GM12878 (cell line): ENCODE data around the gene SNED1. TPM values are rescaled to one million over a fixed set of nuclear protein-coding genes. Genes with fewer than 3 reads are reported as not detected.

Experiments used
- ATAC-seq: fragments of 200-7000 bp; cut with Tn5 transposase; 3 replicates; pipeline ENCODE4 v1.9.1; 2020; ENCODE audit warnings: mild to moderate bottlenecking, moderate library complexity
- BruUV-seq: library from RNA; stranded (reverse); fragments of 400-500 nt; replicated peaks from 2 replicates; lab custom pipeline; 2021; lab: Mats Ljungman, UMichigan
- CTCF ChIA-PET: fragments of 300-600 bp; sonication (Branson Sonifier 250); formaldehyde crosslinking; extraction: SDS; loops from one replicate; lab custom pipeline; 2021; ENCODE audit warnings: inconsistent platforms; lab: Yijun Ruan, JAX
- POLR2A ChIA-PET: fragments of 350-600 bp; formaldehyde crosslinking; extraction: SDS; loops from one replicate; lab custom pipeline; 2021; ENCODE audit warnings: inconsistent platforms; lab: Charles Lee
- RAD21 ChIA-PET: fragments of 300-600 bp; sonication (Branson Sonifier 250); formaldehyde crosslinking; loops from one replicate; lab custom pipeline; 2023; ENCODE audit warnings: antibody characterized with exemption; ENCODE audit not compliant: unreplicated experiment; lab: Charles Lee
- SMC1A ChIA-PET: fragments of 300-600 bp; sonication (Branson Sonifier 250); formaldehyde crosslinking; loops from one replicate; lab custom pipeline; 2023; ENCODE audit not compliant: unreplicated experiment, uncharacterized antibody; lab: Charles Lee
- DNase-seq: peaks from one replicate; pipeline ENCODE4 v3.0.0-alpha.2; 2011; ENCODE audit warnings: low read depth, low spot score
- FAIRE-seq: peaks from 3 replicates; lab custom pipeline; 2011; peaks lifted over from hg19 to GRCh38; lab: Jason Lieb, UNC
- H2AFZ ChIP-seq: 2 replicates; pipeline ENCODE4 v1.6.0; 2011; ENCODE audit warnings: low read depth, low read length, control low read depth; ENCODE audit not compliant: control insufficient read depth
- H3K27ac ChIP-seq: 2 replicates; pipeline ENCODE4 v1.5.1; 2011; ENCODE audit warnings: control low read depth; ENCODE audit not compliant: control insufficient read depth, insufficient read depth
- H3K27me3 ChIP-seq, 2 experiments: replicated peaks in 1 of 2; 2 replicates each; pipeline versions ENCODE4 v1.6.0 to v1.6.1; 2011; ENCODE audit warnings: low read length in 1 of 2; ENCODE audit not compliant: control insufficient read depth in 2 of 2, insufficient read depth in 2 of 2
- H3K36me3 ChIP-seq, 2 experiments: 2 replicates each; pipeline ENCODE4 v1.5.1; 2011; ENCODE audit warnings: low read length in 1 of 2; ENCODE audit not compliant: control insufficient read depth in 2 of 2, insufficient read depth in 2 of 2
- H3K4me1 ChIP-seq: 2 replicates; pipeline ENCODE4 v1.6.1; 2011; ENCODE audit warnings: mild to moderate bottlenecking, low read length, moderate library complexity, mixed read lengths; ENCODE audit not compliant: control insufficient read depth, insufficient read depth
- H3K4me2 ChIP-seq: 2 replicates; pipeline ENCODE4 v1.6.0; 2011; ENCODE audit warnings: control low read depth; ENCODE audit not compliant: control insufficient read depth, insufficient read depth
- H3K4me3 ChIP-seq: fragments of 200-600 bp; sonication (generic); 2 replicates; pipeline ENCODE4 v1.5.1; 2016
- H3K79me2 ChIP-seq: 2 replicates; pipeline ENCODE4 v1.6.0; 2011; ENCODE audit warnings: low read length; ENCODE audit not compliant: control insufficient read depth, insufficient read depth
- H3K9ac ChIP-seq: 2 replicates; pipeline ENCODE4 v1.8.0; 2011; ENCODE audit warnings: low read length, control low read depth, mixed read lengths; ENCODE audit not compliant: control insufficient read depth, insufficient read depth
- H3K9me3 ChIP-seq: replicated peaks from 3 replicates; pipeline ENCODE4 v1.5.1; 2011; ENCODE audit warnings: mild to moderate bottlenecking, low read length; ENCODE audit not compliant: control insufficient read depth, insufficient read depth
- H4K20me1 ChIP-seq: 2 replicates; pipeline ENCODE4 v1.6.0; 2011; ENCODE audit not compliant: control insufficient read depth, insufficient read depth
- IKZF2 ChIP-seq, 2 experiments: fragments of 450-650 bp; IDR thresholded peaks; 2 replicates each; pipeline ENCODE4 v1.6.1; 2017; ENCODE audit warnings: mild to moderate bottlenecking in 2 of 2, moderate library complexity in 2 of 2
- KAT2A ChIP-seq: conservative IDR thresholded peaks from 2 replicates; pipeline ENCODE4 v1.6.1; 2011; ENCODE audit warnings: low read depth, low read length; ENCODE audit not compliant: control insufficient read depth
- RAD21 ChIP-seq: IDR thresholded peaks from 2 replicates; pipeline ENCODE4 v1.6.1; 2011; ENCODE audit warnings: mild to moderate bottlenecking, low read depth, low read length, moderate library complexity; ENCODE audit not compliant: insufficient read depth
- WGBS: methylation state at CpG from one replicate; pipeline ENCODE4 v1.1.6; 2016; ENCODE audit warnings: low lambda C conversion rate; ENCODE audit not compliant: insufficient replicate concordance, insufficient coverage; ENCODE audit errors: missing lambda C conversion rate; 5-methylcytosine and 5-hydroxymethylcytosine counted together
- in situ Hi-C: fragments of 300-500 bp; cut with MboI; formaldehyde crosslinking; loops from 9 replicates; pipeline ENCODE4 v1.14.3; 2018; ENCODE audit warnings: mixed read lengths
- intact Hi-C: fragments of 100-400 bp; cut with micrococcal nuclease; formaldehyde crosslinking; loops from one replicate; pipeline ENCODE4 v1.14.2; 2022; ENCODE audit not compliant: unreplicated experiment
- polyA plus RNA-seq, 11 experiments: library from polyadenylated mRNA; depleted of rRNA in 4 of 11; unstranded in 6 of 11; stranded (reverse) in 5 of 11; fragments of >200 nt; fragmentation: Nextera tagmentation in 4 of 11; fragmentation: Illumina TruSeq in 1 of 11; extraction: Ambion mirVana in 4 of 11; extraction: Trizol in 1 of 11; gene quantifications; 1 replicate in 1 of 11; 2 replicates in 10 of 11; pipeline versions ENCODE4 v1.2.1 to v1.2.3, GENCODE V29; 2011 to 2016; ENCODE audit warnings: inconsistent platforms in 2 of 11, missing spikeins in 2 of 11, low read depth in 1 of 11
- total RNA-seq, 4 experiments: library from RNA; depleted of rRNA in 3 of 4; stranded (reverse); fragments of >200 nt in 3 of 4; fragmentation: Illumina TruSeq in 1 of 4; extraction: Trizol in 1 of 4; gene quantifications; 2 replicates each; pipeline versions ENCODE4 v1.2.1 to v1.2.3, GENCODE V29; 2013 to 2021
- TF ChIP-seq, protein P1 (sequence below): fragments of 450-650 bp; formaldehyde crosslinking; IDR thresholded peaks from 2 replicates; pipeline ENCODE4 v1.4.0; 2022; ENCODE audit warnings: mild to moderate bottlenecking, moderate library complexity
- TF ChIP-seq, protein P2 (sequence below): fragments of 450-650 bp; IDR thresholded peaks from 2 replicates; pipeline ENCODE4 v1.6.1; 2017; ENCODE audit warnings: mild to moderate bottlenecking, moderate library complexity
- TF ChIP-seq, protein P3 (sequence below), 3 experiments: IDR thresholded peaks in 2 of 3; conservative IDR thresholded peaks in 1 of 3; 2 replicates each; pipeline ENCODE4 v1.5.1; 2011; ENCODE audit warnings: low read depth in 3 of 3, low read length in 3 of 3, mild to moderate bottlenecking in 3 of 3, control low read depth in 2 of 3, moderate library complexity in 2 of 3, inconsistent platforms in 1 of 3, mixed read lengths in 1 of 3; ENCODE audit not compliant: control insufficient read depth in 2 of 3, insufficient read depth in 1 of 3; ENCODE audit errors: extremely low read depth in 1 of 3

SNED1 gene
- total and polyA plus RNA-seq, 10 of the 15 experiments (the other 5 are each of a cell fraction or from before 2014, with no cell fraction given) = 0.05 to 8.4 (median 3.0) TPM

DNA sequence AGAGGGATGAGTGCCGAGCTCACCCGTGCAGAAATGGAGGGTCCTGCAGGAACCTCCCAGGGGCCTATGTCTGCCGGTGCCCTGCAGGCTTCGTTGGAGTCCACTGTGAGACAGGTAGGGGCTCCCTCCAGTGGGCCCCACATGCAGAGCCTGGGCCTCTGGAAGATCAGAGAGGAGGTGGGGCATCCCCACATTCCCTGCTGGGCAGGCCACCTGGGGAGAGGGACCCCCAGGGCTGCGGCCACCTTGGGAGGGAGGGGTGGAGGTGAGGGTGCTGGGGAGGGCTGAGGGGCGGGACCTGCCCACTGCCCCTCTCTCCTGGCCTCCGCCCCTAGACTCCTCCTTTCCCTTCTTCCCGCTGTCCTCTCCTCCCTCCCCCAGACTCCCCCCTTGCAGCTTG lies 65.2 kb downstream of the SNED1 start:
- RAD21 ChIA-PET = interaction anchor here (1.4 kb wide), 1 partner anchor 22 kb away, joined by 3 read pairs; no protein-coding TSS in a partner anchor
- 10% methylated on average over 6 of the region's 8 CpGs for WGBS
- ATAC-seq = peak; percentile 8
- POLR2A ChIA-PET = no interaction called here
- no peak for FAIRE-seq
- H3K9ac ChIP-seq = no peak overlapping the region
- no TSS peak for BruUV-seq
- H2AFZ ChIP-seq = peak overlapping the region; percentile 17; the same call in 1 of the 2 replicates
- H3K79me2 ChIP-seq = no peaks in the 10 kb centered on the region
- intact Hi-C loops (no loop called here), in situ Hi-C loops (no loop called here)
- no peaks in the 10 kb centered on the region for H3K4me1 ChIP-seq
- no peaks in the 10 kb centered on the region for H3K36me3 ChIP-seq
- TF ChIP-seq, protein P1, sequence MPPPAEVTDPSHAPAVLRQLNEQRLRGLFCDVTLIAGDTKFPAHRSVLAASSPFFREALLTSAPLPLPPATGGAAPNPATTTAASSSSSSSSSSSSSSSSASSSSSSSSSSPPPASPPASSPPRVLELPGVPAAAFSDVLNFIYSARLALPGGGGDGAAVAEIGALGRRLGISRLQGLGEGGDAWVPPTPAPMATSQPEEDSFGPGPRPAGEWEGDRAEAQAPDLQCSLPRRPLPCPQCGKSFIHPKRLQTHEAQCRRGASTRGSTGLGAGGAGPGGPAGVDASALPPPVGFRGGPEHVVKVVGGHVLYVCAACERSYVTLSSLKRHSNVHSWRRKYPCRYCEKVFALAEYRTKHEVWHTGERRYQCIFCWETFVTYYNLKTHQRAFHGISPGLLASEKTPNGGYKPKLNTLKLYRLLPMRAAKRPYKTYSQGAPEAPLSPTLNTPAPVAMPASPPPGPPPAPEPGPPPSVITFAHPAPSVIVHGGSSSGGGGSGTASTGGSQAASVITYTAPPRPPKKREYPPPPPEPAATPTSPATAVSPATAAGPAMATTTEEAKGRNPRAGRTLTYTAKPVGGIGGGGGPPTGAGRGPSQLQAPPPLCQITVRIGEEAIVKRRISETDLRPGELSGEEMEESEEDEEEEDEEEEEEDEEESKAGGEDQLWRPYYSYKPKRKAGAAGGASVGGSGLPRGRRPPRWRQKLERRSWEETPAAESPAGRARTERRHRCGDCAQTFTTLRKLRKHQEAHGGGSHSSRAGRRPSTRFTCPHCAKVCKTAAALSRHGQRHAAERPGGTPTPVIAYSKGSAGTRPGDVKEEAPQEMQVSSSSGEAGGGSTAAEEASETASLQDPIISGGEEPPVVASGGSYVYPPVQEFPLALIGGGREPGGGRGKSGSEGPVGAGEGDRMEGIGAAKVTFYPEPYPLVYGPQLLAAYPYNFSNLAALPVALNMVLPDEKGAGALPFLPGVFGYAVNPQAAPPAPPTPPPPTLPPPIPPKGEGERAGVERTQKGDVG = no peak
- TF ChIP-seq, protein P2, sequence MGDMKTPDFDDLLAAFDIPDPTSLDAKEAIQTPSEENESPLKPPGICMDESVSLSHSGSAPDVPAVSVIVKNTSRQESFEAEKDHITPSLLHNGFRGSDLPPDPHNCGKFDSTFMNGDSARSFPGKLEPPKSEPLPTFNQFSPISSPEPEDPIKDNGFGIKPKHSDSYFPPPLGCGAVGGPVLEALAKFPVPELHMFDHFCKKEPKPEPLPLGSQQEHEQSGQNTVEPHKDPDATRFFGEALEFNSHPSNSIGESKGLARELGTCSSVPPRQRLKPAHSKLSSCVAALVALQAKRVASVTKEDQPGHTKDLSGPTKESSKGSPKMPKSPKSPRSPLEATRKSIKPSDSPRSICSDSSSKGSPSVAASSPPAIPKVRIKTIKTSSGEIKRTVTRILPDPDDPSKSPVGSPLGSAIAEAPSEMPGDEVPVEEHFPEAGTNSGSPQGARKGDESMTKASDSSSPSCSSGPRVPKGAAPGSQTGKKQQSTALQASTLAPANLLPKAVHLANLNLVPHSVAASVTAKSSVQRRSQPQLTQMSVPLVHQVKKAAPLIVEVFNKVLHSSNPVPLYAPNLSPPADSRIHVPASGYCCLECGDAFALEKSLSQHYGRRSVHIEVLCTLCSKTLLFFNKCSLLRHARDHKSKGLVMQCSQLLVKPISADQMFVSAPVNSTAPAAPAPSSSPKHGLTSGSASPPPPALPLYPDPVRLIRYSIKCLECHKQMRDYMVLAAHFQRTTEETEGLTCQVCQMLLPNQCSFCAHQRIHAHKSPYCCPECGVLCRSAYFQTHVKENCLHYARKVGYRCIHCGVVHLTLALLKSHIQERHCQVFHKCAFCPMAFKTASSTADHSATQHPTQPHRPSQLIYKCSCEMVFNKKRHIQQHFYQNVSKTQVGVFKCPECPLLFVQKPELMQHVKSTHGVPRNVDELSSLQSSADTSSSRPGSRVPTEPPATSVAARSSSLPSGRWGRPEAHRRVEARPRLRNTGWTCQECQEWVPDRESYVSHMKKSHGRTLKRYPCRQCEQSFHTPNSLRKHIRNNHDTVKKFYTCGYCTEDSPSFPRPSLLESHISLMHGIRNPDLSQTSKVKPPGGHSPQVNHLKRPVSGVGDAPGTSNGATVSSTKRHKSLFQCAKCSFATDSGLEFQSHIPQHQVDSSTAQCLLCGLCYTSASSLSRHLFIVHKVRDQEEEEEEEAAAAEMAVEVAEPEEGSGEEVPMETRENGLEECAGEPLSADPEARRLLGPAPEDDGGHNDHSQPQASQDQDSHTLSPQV = no peak
- TF ChIP-seq RAD21 (peak; percentile 44), IKZF2 (IDR thresholded peaks at IDR 0.05) (no peak), KAT2A (no peak)
- TF ChIP-seq, protein P3, sequence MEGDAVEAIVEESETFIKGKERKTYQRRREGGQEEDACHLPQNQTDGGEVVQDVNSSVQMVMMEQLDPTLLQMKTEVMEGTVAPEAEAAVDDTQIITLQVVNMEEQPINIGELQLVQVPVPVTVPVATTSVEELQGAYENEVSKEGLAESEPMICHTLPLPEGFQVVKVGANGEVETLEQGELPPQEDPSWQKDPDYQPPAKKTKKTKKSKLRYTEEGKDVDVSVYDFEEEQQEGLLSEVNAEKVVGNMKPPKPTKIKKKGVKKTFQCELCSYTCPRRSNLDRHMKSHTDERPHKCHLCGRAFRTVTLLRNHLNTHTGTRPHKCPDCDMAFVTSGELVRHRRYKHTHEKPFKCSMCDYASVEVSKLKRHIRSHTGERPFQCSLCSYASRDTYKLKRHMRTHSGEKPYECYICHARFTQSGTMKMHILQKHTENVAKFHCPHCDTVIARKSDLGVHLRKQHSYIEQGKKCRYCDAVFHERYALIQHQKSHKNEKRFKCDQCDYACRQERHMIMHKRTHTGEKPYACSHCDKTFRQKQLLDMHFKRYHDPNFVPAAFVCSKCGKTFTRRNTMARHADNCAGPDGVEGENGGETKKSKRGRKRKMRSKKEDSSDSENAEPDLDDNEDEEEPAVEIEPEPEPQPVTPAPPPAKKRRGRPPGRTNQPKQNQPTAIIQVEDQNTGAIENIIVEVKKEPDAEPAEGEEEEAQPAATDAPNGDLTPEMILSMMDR (IDR thresholded peaks at IDR 0.05 in 2 of 3, conservative IDR thresholded peaks at IDR 0.05 in 1 of 3; ENCODE audit: control insufficient read depth in 2 of 3, extremely low read depth in 1 of 3, insufficient read depth in 1 of 3, low read depth in 3 of 3, low read length in 3 of 3) = peak in 1 of 3 experiments; percentile 14; a peak in 3 of 6 replicates
- peak overlapping the region; percentile 9; the same call in 1 of the 2 replicates for H3K4me2 ChIP-seq
- H4K20me1 ChIP-seq = no peaks in the 10 kb centered on the region
- H3K9me3 ChIP-seq = no peaks in the 10 kb centered on the region
- no peak for DNase-seq
- no peaks in the 10 kb centered on the region; a peak in 1 of 4 replicates for H3K27me3 ChIP-seq
- CTCF ChIA-PET = interaction anchor here (1.2 kb wide), 1 partner anchor 150 kb away, joined by 3 read pairs; no protein-coding TSS in a partner anchor
- SMC1A ChIA-PET = no interaction called here
- H3K27ac ChIP-seq = no peak overlapping the region
- no peak overlapping the region for H3K4me3 ChIP-seq
